WERI-Rb-1 (cell line): ENCODE measurements around the gene CAMSAP1.

Experiments
- DNase-seq: peaks from one replicate; pipeline ENCODE4 v3.0.0-alpha.2; 2020
- H3K27ac ChIP-seq: fragments of 250-450 bp; sonication (Bioruptor Pico); 2 replicates; pipeline ENCODE4 v1.5.1; 2020; ENCODE audit warnings: mild to moderate bottlenecking, moderate library complexity
- H3K27me3 ChIP-seq: fragments of 250-450 bp; sonication (Bioruptor Pico); 2 replicates; pipeline ENCODE4 v1.5.1; 2021; ENCODE audit warnings: mild to moderate bottlenecking, low read depth, moderate library complexity; ENCODE audit not compliant: insufficient read depth, severe bottlenecking
- H3K36me3 ChIP-seq: fragments of 250-450 bp; sonication (Bioruptor Pico); 2 replicates; pipeline ENCODE4 v1.5.1; 2020; ENCODE audit warnings: mild to moderate bottlenecking, moderate library complexity
- H3K4me3 ChIP-seq: 2 replicates; pipeline ENCODE4 v1.5.1; 2011; ENCODE audit warnings: low read depth, mild to moderate bottlenecking, control low read depth, low read length
- H3K9me3 ChIP-seq: fragments of 250-450 bp; sonication (Bioruptor Pico); 2 replicates; pipeline ENCODE4 v1.5.1; 2021; ENCODE audit warnings: mild to moderate bottlenecking, moderate library complexity; ENCODE audit not compliant: severe bottlenecking
- CTCF ChIP-seq: IDR thresholded peaks from 2 replicates; pipeline ENCODE4 v1.5.1; 2011; ENCODE audit warnings: low read depth, mild to moderate bottlenecking, control low read depth, inconsistent platforms, low read length

The CAMSAP1 gene

GRCh38 chr9:135788576-135789300 lies 118.6 kb downstream of the CAMSAP1 start:
- Histone ChIP-seq H3K4me3 (no peak overlapping the region), H3K9me3 (no peaks in the 10 kb centered on the region), H3K27me3 (no peaks in the 10 kb centered on the region), H3K36me3 (no peaks in the 10 kb centered on the region), H3K27ac (no peak overlapping the region)
- no peak for TF ChIP-seq CTCF
- DNase-seq, result no peak

- DNase-seq, result no peak
- H3K27ac ChIP-seq, result no peak overlapping the region
- no peak overlapping the region for H3K4me3 ChIP-seq
- H3K36me3 ChIP-seq, result no peaks in the 10 kb centered on the region
- TF ChIP-seq CTCF, result no peak
- H3K27me3 ChIP-seq, result no peaks in the 10 kb centered on the region
- H3K9me3 ChIP-seq, result no peaks in the 10 kb centered on the region
These were observed 119.4 kb downstream of the CAMSAP1 start for GRCh38 chr9:135787776-135788575.

- H3K27ac ChIP-seq, result no peak overlapping the region
- H3K27me3 ChIP-seq, result no peaks in the 10 kb centered on the region
- no peak for DNase-seq
- no peaks in the 10 kb centered on the region for H3K36me3 ChIP-seq
- TF ChIP-seq CTCF, result no peak
- H3K4me3 ChIP-seq, result no peak overlapping the region
- H3K9me3 ChIP-seq, result no peaks in the 10 kb centered on the region
These were observed 120.0 kb downstream of the CAMSAP1 start for GRCh38 chr9:135787317-135787716.

- Histone ChIP-seq H3K27me3 (no peaks in the 10 kb centered on the region), H3K9me3 (no peaks in the 10 kb centered on the region), H3K4me3 (no peak overlapping the region), H3K36me3 (no peaks in the 10 kb centered on the region), H3K27ac (no peak overlapping the region)
- no peak for TF ChIP-seq CTCF
- no peak for DNase-seq
These were observed 121.1 kb downstream of the CAMSAP1 start for GRCh38 chr9:135786146-135786690.

GRCh38 chr9:135785013-135785575 lies 122.3 kb downstream of the CAMSAP1 start:
- no peak overlapping the region for H3K27ac ChIP-seq
- DNase-seq, result no peak
- TF ChIP-seq CTCF, result no peak
- no peaks in the 10 kb centered on the region for H3K9me3 ChIP-seq
- no peak overlapping the region for H3K4me3 ChIP-seq
- no peaks in the 10 kb centered on the region for H3K36me3 ChIP-seq
- H3K27me3 ChIP-seq, result no peaks in the 10 kb centered on the region
